Liver (tissue), 3 donors: Measurements from ENCODE around the gene CFAP54.

Source experiments
- CTCF ChIP-seq: fragments of 150-350 bp; IDR thresholded peaks from 2 replicates; pipeline ENCODE4 v1.5.1; 2017; ENCODE audit warnings: improper control_type of control experiment, low read depth, low read length; ENCODE audit not compliant: missing input control
- FOXA1 ChIP-seq: IDR thresholded peaks from 2 replicates; pipeline ENCODE4 v1.6.1; 2016; ENCODE audit warnings: antibody characterized with exemption
- HNF4G ChIP-seq: IDR thresholded peaks from 2 replicates; pipeline ENCODE4 v1.6.1; 2016; ENCODE audit warnings: antibody characterized with exemption
- RAD21 ChIP-seq, 2 donors: IDR thresholded peaks; 2 replicates each; pipeline ENCODE4 v1.6.1; 2016; ENCODE audit warnings: antibody characterized with exemption in 2 of 2, mild to moderate bottlenecking in 2 of 2
- REST ChIP-seq: IDR thresholded peaks from 2 replicates; pipeline ENCODE4 v1.6.1; 2016; ENCODE audit warnings: antibody characterized with exemption, mild to moderate bottlenecking
- TAF1 ChIP-seq: conservative IDR thresholded peaks from 2 replicates; pipeline ENCODE4 v1.6.1; 2016; ENCODE audit warnings: antibody characterized with exemption, mild to moderate bottlenecking
- donor health status: healthy.
- donor health status: healthy.

GRCh38 chr12:96774496-96775256, 285.3 kb downstream of the CFAP54 start:
- TF ChIP-seq RAD21 (IDR thresholded peaks at IDR 0.05) (no peak), CTCF (no peak), REST (no peak), FOXA1 (no peak), HNF4G (no peak), TAF1 (no peak)
